GM18951 (cell line): Measurements from ENCODE around the gene GHRL.

ENCODE experiments used
- POLR2A ChIP-seq: IDR thresholded peaks from 4 replicates; pipeline ENCODE4 v1.6.1; 2011; ENCODE audit warnings: mild to moderate bottlenecking; ENCODE audit not compliant: insufficient read length, insufficient read depth; ENCODE audit errors: extremely low read depth
- in situ Hi-C: fragments of 300-500 bp; cut with MboI; formaldehyde crosslinking; loops from one replicate; pipeline ENCODE4 v1.12.0; 2022; ENCODE audit warnings: low sequenced_read_pairs, mixed read lengths, inconsistent platforms; ENCODE audit not compliant: unreplicated experiment

The GHRL gene

GRCh38 chr3:10334459-10334858 lies 41.7 kb upstream of the GHRL start:
- no peak for TF ChIP-seq POLR2A
- in situ Hi-C loops = no loop called here

GRCh38 chr3:10334042-10334441 lies 41.3 kb upstream of the GHRL start:
- in situ Hi-C loops = no loop called here
- no peak for TF ChIP-seq POLR2A

GRCh38 chr3:10333349-10333650 lies 40.6 kb upstream of the GHRL start:
- in situ Hi-C loops = no loop called here
- TF ChIP-seq POLR2A = no peak

- in situ Hi-C loops = no loop called here
- no peak for TF ChIP-seq POLR2A
Measured at GRCh38 chr3:10332481-10333348, 40.0 kb upstream of the GHRL start.

- in situ Hi-C loops = no loop called here
- TF ChIP-seq POLR2A = no peak
Measured at GRCh38 chr3:10331320-10331719, 38.6 kb upstream of the GHRL start.

- no peak for TF ChIP-seq POLR2A
- in situ Hi-C loops = no loop called here
Measured at GRCh38 chr3:10330319-10330718, 37.6 kb upstream of the GHRL start.

- no peak for TF ChIP-seq POLR2A
- in situ Hi-C loops = no loop called here
Measured at GRCh38 chr3:10329495-10330015, 36.8 kb upstream of the GHRL start.

- TF ChIP-seq POLR2A = no peak
- in situ Hi-C loops = no loop called here
Measured at GRCh38 chr3:10328460-10329071, 35.8 kb upstream of the GHRL start.

GRCh38 chr3:10327592-10327991 lies 34.8 kb upstream of the GHRL start:
- no peak for TF ChIP-seq POLR2A
- in situ Hi-C loops = no loop called here

- in situ Hi-C loops = no loop called here
- TF ChIP-seq POLR2A = no peak
Measured at GRCh38 chr3:10322352-10322710, 29.6 kb upstream of the GHRL start.

GRCh38 chr3:10321630-10322351 lies 29.0 kb upstream of the GHRL start:
- no peak for TF ChIP-seq POLR2A
- in situ Hi-C loops = no loop called here

GRCh38 chr3:10320320-10320677 lies 27.6 kb upstream of the GHRL start:
- no peak for TF ChIP-seq POLR2A
- in situ Hi-C loops = no loop called here

GRCh38 chr3:10319804-10320203 lies 27.1 kb upstream of the GHRL start:
- in situ Hi-C loops = no loop called here
- no peak for TF ChIP-seq POLR2A

GRCh38 chr3:10319251-10319650 lies 26.5 kb upstream of the GHRL start:
- TF ChIP-seq POLR2A = no peak

More at GRCh38 chr3:10319251-10319650, 26.5 kb upstream of the GHRL start:
- in situ Hi-C loops = no loop called here
